GM12874 (cell line): ENCODE data around the gene RHO.

ENCODE experiments used
- CTCF ChIP-seq: IDR thresholded peaks from 2 replicates; pipeline ENCODE4 v1.5.1; 2011; ENCODE audit warnings: low read depth, mild to moderate bottlenecking, control low read depth, low read length, moderate library complexity; ENCODE audit not compliant: insufficient read depth

The RHO gene

GRCh38 chr3:129535075-129535474, 6.6 kb downstream of the RHO start:
- TF ChIP-seq CTCF: no peak

GRCh38 chr3:129536374-129536667, 7.9 kb downstream of the RHO start:
- TF ChIP-seq CTCF: no peak

GRCh38 chr3:129536804-129537203, 8.4 kb downstream of the RHO start:
- TF ChIP-seq CTCF: no peak

GRCh38 chr3:129539206-129539605, 10.8 kb downstream of the RHO start:
- TF ChIP-seq CTCF: no peak

- no peak for TF ChIP-seq CTCF
These were observed 12.5 kb downstream of the RHO start for GRCh38 chr3:129540776-129541516.

- TF ChIP-seq CTCF: no peak
These were observed 14.3 kb downstream of the RHO start for GRCh38 chr3:129542747-129543146.

- TF ChIP-seq CTCF: no peak
These were observed 14.8 kb downstream of the RHO start, which contains the start of gene H1-8 for GRCh38 chr3:129543156-129543790. TSS of gene H1-8 (plus strand) at chr3:129543175. CDS start at chr3:129543219, 44 bp downstream.
